UCSD-AML1 (cell line): ENCODE data around the gene PDE9A.

Experiments
- DNase-seq: peaks from one replicate; lab custom pipeline; 2025; ENCODE audit not compliant: unreplicated experiment; lab: John Stamatoyannopoulos, UW

PDE9A gene

DNA sequence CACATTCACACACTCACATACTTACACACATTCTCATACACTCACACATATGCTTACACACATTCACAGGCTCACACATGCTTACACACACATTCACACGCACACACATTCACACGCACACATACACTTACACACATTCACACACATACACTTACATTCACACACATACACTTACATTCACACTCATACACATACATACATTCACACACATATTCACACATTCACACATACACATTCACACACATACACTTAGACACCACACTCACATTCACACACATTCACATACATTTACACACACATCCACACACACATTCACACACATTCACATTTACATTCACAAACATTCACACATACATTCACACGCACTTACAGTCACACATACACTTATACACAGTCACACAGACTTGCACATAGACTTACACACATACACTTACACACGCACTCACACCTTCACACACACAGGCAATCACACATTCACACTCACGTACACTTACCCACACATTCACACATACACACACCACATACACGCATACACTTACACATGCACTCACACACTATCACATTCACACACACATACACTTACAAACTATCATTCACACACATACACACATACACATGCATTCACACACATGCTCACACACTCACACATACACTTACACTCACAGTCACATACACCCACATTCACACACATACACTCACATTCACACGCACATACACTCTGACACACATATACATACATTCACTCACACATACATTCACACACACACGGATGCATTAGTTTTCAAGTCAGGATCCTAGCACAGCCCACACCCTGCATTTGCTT, 16.8 kb downstream of the PDE9A start:
- no peak for DNase-seq

DNA sequence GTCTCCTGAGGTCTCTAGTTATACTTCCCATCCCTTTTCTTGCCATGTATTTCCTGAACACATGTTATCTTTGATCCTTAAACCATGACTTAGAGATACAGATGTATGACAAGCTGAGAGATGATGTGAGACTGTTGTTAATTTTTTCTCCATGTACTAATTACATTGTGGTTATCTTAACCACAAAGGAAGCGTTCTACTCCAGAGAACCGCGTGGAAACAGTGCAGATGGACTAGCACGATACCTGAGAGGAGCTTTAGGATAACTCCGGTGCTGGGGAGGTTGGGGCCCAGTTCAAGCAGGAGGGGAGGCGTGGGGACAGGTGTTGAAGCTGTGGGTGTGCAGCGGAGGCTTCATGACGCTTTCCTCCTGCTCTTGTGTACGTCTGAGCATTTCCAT, 17.5 kb downstream of the PDE9A start:
- DNase-seq = peak; percentile 26

DNA sequence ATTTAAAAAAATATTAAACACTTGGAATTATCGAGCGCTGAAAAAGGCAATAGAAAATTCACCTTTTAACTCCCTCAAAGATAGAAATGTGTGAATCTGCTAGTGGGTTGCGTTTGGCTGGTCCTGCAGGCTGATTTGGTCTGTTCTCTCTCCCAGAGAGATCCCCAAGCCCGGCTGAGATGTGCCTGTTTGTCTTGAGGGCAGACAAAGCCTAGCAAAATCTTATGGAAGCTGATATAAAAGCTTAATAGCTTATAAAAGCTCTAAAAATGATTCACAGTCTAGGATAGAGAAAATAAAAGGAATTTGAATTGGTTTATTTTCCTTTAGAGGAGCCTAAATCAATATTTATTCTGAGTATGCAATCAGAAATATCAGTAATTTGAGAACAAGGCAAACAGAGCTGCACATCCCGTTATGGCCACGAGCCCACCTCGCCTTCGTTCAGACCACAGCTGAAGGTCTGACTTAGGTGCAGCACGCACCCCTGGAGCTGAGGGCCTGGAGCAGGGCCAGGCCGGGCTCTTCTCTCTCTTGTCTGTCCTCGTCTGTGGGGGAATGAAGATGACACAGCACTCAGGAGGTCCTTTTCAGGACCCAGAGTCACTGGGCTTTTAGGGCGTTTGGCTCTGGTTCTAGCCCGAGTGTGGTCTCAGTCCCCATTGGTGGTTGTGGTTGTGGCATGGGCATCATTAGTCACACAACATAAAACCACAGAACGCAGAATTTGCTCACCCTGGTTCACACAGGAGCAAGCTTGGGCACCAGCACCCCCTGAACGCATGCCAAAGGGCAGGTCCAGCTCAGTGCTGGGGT, 18.6 kb downstream of the PDE9A start:
- no peak for DNase-seq

DNA sequence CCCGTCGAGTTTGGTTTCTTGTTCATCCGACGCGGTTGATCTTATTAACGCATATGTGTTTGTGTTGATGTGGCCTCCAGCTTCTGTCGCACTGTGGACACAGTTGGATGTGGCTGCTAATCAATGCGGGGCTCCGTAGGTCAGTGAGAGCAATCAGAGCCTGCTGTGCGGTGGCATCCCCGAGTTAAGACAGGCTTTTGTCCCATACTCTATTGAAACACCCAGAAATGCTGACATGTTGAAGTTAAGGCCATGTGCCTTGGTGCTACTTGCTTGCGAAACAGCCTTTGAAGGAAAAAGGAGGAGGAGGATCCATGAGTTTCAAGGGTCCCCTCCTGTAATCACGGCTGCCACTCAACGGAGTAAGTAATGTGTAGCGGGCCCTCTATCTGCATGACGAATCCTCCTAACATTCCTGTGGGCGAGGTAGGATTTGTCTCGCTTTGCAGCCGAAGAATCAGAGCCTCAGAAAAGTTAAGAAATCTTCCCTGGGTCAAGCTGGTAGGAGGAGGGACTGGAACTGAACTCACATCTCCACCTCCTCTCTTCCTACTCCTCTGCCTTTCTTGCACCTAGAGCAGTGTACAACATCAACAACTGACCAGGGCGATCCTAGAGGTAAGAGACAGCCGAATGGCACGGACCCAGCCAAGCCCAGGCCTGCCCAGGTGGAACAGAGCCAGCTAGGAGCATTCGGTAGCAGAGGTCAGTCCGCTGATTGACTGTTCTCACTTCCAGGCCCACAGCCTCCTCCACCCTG, 19.5 kb downstream of the PDE9A start:
- DNase-seq = no peak

DNA sequence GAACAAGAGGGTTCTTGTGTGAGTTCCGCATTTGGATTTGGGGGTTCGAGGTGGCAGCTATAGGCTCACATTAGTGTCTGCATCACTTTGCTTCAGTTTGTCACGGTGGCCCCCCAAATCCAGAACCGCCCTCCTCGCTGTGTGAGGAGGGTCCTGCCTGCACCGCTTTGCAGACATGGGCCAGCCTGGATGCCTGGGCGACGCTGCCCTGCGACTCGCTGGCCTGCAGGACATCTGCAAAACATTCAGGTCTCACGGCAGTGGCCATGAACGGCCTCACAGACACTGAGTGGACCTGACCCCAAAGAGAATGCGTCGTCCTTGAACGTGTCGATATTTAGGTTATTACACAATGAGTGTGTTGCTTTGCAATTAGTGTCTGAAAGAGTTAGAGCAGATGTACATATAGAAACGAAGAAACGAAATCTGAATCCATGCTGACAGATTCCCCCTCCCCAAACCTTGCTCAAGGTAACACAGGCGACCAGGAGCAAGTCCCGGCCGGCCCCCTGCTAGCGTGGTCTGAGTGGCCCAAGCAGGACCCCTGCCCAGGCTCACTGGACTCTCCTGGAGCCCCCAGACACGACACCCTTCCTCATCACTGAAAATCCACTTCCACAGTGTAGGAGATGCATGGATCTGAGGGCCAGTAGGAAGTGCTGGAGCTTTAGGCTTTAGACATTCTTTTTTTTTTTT, 20.4 kb downstream of the PDE9A start:
- DNase-seq = no peak

DNA sequence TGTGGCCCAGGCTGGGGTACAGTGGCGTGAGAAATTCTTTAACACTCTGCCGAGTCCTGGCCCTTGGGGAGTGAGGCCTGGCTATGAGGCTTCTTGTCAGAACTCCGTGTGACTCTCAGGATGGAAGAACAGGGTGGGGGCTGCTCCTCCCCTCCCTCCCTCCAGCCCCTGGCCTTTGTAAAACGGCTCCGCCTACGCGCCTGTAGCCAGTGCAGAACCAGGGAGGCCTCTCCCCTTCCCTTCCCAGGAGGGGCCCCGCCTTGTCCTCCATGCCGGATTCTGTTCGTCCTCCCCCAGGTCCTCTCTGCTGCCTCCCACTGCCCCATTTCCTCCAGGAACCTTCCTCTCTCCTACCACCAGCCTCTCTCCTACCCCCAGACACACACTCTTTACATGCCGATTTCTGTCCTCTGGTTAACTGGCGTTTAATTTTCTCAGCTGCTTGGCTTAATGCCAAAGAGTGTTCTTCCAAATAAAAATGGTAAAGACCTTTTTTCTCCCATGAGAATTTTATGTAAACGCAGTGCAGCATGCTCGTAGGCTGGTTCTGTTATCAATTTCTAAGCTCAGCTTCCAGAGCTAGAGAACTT, 21.0 kb downstream of the PDE9A start:
- DNase-seq = peak; percentile 85

DNA sequence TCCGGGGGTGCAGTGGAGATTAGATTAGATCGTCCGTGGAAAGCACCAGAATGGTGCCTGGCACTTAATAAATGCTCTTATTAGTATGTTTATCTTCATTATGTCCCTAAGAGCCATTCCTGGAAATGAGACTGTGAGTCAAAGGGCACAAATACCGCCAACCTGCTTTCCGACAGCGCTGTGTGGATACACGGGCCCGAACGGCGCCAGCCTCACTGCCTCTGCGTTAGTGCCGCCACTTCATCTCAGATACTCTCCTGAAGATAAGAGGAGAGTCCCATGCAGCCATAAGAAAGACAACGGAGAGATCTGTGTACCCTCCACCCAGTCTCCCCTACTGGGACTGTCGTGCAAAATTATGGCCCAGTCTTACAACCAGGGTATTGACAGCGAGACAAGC, 22.0 kb downstream of the PDE9A start:
- DNase-seq = no peak

DNA sequence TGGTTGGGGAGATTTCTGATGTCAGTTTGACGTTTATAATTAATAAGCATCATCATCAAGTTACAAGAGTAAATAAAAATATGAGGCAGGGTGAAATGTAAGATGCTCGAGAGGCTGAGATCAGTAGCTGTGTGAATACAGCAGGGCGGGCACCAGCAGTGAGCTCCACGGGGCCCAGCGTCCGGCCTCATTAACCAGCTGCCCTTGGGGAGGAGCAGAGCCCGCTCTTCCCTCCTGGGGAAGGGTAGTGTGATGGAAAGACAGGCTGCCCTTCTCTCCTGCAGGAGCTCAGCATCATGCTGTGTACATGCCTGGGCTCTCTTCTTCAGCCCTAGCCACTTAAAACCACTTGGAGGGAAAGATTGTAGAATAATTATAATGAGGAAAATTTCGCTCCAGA, 23.4 kb downstream of the PDE9A start:
- no peak for DNase-seq

DNA sequence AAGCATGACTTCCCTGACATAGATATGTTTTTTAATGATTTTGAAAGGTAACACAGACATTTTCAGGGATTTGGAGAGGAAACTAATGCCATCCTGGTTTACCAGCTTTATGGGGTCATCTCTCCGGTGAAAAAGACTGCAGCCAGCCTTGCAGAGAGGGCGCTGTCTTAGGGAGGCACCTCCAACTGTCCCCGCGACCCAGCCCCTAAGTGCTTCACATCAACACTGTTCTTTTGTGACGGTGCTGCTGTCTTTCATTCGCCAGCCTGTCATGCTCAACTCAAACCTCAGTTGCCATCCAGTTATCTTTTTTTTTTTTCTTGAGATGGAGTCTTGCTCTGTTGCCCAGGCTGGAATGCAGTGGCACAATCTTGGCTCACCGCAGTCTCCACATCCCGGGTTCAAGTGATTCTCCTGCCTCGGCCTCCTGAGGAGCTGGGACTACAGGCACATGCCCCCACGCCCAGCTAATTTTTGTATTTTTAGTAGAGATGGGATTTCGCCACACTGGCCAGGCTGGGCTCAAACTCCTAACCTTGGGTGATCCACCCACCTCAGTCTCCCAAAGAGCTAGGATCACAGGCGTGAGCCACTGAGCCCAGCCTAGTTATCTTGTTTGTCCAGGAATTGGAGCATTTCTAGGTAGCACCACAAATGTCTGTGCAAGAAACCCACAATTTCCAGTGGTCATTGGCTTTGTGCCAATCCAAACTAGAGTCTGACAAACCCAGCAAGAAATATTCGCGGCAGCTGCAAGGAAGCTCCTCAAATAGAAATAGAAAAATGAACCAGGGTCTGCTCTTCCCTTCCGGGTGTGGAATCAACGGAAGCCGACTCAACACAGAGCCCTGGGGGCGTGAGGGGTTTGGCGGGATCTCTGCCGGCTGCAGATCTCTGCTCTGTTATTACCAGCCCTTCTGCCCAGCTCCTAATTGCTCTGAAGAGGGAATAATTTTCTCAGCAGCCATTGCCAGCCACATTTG, 24.2 kb downstream of the PDE9A start:
- DNase-seq = peak; percentile 76

DNA sequence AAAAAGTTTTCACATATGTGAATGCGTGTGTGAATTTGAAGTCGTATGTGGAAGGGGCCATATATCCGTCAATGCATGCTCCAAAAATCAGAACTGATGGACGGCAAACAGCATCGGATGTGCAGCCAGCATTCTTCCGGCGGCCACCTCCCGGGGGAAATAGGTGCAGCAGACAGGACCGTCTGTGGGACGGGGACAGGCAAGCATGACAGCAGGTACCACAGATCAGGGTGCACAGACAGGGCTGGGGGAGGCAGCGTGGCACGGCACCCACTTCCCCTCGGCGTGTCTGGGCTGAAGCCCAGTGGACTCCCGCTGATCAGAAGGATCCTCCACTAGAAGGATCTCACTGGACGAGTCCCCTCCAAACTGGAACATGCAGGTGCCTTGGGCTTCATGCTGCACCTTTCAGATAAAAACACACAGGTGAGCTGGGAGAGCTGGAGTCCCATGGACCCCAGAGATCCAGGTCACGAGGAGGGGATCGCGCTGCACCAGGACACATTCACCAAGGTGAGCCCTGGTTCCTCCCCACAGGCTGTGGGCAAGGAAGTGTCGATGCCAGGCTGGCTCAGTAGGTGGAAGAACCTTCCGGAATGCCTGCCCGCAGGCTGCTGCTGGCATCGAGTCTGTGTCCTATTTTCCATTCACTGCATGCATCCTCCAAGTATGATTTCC, 25.3 kb downstream of the PDE9A start:
- no peak for DNase-seq

DNA sequence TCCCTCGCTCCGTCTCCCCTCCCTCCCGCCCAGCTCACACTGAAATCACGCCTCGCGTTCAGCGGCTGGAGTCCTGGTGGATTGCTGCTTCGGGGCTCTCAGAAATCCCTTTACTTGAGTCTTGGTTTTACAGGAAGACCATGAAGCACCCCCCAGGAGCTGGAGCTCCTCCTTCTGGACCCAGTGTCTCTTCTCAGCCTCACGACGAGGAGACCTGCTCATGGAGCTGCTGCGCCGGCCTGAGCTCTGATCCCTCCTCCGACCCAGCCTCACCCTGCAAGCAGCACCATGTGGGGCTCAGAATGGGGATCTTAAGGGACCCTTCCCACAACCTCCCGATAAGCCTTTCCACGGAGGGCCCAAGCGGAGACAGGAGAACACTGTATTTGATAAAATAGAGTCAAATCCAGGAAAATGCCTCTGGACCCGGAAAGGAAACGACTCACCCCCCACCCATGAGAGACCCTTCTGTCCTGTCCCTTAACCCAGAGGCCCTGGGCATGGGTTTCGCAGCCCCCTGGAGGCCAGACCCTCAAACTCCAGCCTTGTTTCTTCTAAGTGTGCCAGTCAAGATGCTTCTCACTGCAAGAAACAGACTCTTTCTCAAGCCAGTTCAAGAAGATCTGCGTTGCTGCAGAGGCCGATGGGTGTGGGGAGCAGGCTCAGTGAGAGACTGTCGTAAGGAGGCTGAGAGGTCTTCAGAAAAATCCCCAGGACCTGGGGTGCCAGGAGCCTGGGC, 26.1 kb downstream of the PDE9A start:
- DNase-seq = no peak

DNA sequence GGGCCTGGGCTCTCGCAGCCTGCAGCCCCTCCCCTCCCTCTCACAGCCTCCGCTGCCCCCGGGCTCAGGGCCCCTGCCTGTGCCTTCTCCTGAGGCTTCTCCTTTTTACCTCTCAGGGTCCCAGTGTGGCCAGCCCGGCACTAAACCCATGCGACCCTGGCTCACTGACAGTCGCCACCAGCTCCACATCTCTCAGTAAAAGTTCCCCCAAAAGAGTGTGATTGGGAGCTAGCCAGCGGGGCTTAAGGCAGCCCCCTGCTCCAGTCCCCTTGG, 26.6 kb downstream of the PDE9A start:
- no peak for DNase-seq

DNA sequence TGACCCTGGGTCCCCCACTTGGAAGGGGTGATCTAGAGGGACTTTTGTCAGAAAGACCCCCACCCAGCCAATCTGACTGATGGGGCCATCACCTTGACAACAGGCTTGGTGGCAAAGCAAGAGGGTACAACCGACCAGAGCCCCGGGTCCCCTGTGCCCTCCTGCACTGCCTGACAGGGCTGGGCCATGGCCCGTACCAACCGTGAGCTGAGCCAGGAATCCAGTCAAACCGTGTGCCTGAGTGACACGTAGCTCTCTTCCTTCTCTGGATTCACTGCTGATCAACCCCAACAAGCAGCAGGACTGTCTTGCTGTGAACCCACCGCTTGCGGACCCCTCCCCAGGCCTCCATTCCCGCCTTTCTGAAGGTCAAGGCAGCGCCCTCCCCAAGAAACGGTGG, 27.0 kb downstream of the PDE9A start:
- DNase-seq = no peak

DNA sequence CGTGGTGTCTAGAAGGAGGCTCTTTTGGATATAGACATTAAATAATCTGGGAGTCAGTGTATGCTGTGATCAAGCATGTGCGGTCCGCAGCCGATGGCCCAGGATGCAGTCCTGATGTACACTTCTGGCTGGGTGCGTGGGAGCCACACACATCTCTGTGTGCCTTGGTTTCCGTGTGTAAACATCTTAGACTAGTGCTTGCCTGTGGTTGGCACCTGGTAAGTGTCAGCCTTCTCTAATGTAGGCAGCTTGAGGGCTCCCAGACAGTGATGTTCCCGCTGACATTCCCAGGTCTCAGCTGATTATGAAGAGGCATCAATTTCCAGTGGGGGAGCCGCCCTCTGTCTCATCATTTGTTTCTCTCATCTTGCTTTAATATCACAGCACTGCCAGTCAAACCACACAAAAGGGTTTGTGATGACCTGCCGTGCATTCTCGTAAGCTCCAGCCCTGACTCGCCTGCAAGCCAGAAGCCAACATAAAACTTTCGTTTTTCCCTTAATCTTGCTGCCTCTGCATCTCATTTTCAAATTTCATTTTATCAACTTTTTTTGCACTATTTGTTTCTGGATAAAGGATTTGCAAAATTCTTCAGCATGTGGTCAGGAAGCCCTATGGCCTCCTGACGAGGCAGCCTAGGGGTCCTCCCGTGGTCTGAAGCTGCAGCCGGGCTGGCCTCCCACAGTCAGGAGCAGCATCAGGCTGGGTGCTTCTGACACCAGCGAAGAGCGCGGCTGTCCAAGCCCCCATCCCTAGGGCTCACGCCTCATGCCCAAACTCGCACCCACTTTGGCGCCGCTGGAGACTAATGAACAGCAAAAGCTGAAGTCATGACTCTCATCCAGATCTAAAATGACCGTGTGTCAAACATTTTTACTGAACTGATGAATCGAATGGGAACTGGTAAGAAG, 28.1 kb downstream of the PDE9A start:
- no peak for DNase-seq

DNA sequence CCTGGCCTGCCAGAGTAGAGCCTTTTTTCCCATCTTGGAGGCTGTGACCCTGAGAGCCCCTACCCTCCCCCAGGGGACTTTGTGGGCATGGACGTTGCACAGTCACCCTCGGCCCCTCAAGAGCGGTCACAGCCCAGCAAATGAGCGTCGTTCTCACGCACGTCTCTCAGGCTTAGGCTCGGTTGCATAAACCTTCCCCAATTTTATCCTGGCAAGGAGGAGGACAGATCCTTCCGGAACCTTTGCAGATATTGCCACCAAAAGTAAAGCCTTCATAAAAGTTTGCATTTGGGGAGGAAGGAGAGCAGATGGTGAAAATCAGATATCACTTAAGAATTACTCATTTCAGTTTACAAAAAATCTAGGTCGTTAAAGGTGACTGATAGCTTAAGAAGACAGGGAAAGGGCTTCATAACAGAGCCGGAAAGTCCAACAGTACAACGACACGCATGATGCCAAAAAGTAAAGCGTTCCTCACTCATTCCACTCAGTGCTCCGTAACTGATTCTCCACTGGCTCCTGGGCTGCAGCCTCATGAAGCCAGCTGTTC, 29.3 kb downstream of the PDE9A start:
- no peak for DNase-seq

DNA sequence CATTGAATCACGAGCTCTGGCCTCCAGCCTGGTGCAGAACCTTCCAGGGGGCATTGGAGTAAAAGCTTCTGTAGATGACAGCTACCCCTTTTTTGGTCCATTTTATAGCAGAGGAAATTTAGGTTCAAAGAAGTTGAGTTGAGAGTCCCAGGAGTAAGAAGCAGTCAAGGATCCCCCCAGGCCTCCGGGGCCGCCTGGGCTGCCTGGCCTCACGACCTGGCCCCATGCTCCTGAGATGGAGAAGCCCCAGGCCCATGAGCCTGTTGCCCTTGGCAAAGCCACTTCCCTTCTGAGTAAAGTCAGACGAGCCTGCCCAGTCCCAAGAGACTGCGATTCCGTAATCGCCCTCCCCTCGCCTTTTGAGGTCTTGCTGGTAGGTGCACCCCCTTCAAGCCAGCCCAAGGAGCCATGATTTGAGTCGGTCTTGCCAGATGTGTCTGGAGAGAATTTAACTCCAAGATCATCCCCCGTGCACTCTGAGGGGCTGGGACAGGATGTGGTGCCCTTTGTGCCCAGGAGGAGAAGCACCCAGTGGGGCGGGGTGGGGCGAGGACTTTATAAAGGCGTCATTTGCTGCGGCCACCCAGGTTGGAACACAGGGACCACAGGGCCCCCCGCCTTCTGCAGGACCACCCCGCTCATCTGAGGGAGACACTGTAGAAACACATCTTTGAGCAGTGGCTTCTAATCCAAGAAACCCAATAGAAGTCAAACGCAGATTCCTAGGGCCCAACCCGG, 30.1 kb downstream of the PDE9A start:
- DNase-seq = no peak
